Right kidney (tissue), 1 donor: ENCODE results near the gene CNTN5.

ENCODE experiments used
- DNase-seq: peaks from one replicate; pipeline ENCODE4 v3.0.0-alpha.2; 2016

CNTN5 gene

DNA sequence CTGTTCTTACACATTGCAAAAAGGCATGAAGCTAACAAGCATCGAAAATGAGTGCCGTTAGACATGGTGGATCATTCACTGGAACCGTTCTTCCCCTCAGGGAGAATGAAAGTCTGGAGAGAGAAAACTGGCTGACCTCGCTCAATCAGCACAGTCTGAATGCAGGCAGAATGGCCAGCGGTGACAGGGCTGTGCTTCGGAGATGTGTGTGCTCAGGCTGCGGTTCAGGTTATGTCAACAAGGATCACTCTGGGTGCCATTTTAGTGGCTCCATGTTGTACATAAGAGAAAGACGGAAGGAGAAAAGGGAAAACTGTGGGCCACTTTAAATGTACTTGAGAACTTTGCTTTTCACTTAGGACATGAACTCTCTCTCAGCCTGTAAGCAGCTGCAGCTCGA lies 916.6 kb downstream of the CNTN5 start:
- DNase-seq: no peak

- DNase-seq: no peak
Observed at GRCh38 chr11:99952816-99953215, 932.1 kb downstream of the CNTN5 start.

DNA sequence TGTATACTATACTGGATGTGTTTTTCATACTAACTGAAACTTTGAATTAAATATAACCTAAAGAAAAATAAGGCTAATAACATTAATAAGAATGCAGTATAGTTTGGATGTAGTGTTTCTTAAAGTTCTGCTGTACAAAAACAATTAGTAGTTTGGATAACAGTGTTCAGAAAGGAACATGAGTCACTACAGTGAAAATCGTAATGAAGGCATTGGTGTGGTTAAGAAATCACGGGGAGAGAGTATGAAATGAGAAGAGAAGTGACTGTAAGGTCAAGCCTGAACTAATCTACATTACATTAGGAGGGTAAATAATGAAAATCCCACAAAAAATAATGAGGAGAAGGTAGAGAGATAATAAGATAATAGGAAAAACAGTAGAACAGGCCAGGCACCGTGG lies 939.8 kb downstream of the CNTN5 start:
- no peak for DNase-seq

- no peak for DNase-seq
Observed at GRCh38 chr11:99968336-99968735, 947.6 kb downstream of the CNTN5 start.

GRCh38 chr11:99973993-99974392 lies 953.2 kb downstream of the CNTN5 start:
- no peak for DNase-seq

- no peak for DNase-seq
Observed at GRCh38 chr11:99979042-99979441, 958.3 kb downstream of the CNTN5 start.

DNA sequence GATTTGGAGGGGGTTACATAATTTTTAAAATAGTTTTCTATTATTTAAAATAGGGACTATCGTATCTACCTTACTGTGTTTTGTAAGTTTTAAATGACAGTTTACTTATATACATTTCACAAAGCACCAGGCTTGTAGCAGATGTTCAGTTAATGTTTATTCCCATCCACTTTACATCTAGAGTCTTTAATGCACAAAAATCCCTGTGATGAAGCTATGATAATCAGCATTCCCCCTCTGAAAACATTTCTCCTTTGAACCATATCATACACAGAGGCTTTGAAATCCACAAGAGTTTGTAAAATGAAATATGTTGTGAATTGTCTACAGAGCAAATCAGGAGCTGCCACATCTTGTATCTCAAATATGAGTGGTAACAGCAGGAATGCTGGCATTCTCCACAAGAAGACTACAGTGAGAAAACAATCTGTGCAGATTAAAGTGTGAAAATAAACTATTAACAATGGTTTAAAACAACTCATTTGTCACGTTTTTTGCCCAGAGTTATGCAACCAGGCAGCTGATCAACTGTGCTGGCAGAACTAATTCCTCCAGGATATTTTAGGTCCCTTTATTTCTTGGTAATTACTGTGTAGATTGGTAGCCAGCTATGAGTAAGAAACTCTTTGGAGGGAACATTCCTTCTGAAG lies 967.2 kb downstream of the CNTN5 start:
- no peak for DNase-seq

DNA sequence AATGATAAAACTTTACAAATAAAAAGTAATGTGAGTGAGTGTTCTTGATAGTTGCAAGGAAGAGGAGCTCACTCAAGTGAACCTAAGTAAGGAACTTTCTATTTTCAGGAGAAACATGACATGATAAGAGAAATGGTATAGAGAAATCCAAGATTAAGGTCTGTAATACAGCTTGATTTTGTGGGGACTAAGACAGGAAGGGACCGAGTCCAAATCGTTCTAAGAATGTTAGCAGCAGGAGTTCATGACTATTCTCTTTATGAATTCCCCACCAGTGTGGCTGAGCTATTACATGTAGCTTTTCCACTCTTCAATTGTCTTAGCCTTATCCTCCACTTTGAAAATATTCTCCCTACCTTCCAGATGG lies 967.7 kb downstream of the CNTN5 start:
- no peak for DNase-seq

DNA sequence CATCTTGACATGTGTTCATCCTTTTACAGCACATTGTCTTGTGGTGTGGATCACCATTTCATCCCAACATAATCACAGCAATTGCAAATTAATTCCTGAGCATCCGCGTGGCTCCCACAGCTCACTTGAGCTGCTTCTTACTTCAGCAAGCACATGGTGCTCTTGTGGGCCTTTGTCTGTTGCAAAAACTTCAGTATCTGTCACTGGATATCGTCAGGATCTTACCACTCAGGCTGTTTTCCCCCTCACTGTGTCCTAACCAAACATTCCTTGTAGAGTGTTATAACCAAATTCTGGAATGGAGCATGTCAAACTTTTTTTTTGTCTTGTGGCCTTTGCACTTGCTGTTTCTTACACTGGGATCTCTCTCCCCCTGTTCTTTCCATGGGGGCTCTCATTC lies 983.2 kb downstream of the CNTN5 start:
- no peak for DNase-seq

DNA sequence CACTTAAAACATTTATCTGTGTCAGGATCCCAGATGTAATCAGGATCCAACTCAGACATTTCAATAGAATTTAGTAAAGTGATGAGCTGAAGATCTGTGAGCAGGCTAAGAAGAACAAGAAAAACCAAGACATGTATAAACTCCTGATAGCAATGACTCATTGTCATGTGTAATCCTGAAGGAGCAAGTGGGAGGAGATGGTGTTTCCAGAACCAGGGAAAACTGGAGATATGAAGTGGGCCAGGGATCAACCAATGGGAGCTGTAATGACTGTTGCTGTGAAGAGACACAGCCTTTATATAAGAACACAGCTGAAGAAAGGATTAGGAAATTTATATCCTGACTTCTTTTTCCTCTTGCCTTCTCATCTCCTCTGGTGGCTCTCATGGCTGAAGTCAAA lies 983.8 kb downstream of the CNTN5 start:
- no peak for DNase-seq

- DNase-seq: no peak
Observed at GRCh38 chr11:100008417-100008816, 987.7 kb downstream of the CNTN5 start.

DNA sequence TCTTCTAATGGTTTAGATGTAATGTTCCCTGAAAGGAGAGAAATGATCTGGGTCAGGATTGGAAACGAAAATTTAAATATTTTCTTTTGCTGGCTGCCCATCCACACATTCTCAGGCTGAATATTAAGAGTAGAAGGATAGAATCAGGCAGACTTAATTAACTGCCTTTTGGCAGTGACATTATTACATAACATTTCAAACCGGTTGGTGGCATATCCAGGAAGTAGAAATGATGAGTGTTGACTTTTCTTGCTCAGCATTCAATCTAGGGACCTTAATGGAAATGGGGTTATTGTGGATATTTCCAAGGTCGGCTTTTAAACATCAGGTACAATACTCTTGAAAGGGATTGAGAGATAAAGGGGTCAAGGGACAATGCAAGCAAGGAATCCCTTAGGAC lies 989.0 kb downstream of the CNTN5 start:
- no peak for DNase-seq

GRCh38 chr11:100010393-100010792 lies 989.6 kb downstream of the CNTN5 start:
- DNase-seq: no peak

DNA sequence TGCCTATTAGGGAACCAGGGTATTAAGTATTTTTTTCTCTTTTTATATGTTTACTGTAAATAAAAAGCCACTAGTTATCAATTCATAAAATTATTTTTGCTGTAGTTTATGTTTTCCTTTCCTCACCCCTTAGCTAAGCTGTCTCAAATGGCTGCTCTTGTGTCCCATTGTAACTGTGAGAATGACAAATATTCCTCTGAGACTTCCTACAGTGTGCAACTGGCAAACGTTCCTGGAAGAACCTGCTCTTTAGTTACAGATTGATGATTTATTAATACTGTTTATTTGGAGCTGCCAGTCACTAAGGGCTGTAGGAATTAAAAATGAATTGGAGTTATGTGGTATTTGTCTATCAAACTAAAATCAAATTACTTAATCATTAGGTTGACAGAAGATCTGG lies 990.9 kb downstream of the CNTN5 start:
- no peak for DNase-seq

DNA sequence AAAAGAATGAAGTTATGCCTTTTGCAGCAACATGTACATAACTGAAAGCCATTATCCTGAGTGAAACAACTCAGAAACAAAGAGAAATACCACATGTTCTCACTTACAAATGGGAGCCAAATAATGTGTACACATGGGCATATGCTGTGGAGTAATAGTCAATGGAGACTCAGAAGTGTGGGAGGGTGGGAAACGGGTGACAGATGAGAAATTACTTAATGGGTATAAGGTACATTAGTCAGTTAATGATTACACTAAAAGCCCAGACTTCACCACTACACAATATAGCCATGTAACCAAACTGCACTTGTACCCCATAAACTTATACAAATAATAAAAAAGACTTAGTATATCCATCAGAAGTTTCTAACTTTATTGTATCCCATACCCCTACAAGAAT lies 992.3 kb downstream of the CNTN5 start:
- DNase-seq: no peak

DNA sequence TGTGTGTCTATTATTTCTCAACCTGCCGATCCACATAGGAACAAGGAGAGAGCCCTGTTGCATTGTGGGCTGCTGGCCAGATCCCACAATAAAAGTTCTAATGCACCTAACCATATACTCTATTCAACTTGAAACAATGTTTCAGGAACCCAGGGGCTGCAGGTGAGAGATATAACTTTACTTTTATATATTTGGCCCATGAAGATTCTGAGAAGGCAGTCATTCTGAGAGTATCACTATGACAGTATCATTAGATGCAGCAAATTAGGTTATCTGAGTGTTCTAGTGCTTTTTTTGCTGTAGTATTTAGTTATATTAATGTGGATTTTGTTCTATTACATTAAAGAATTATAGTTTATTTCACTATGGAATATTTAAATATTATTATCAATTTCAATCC lies 1011.2 kb downstream of the CNTN5 start:
- DNase-seq: no peak

DNA sequence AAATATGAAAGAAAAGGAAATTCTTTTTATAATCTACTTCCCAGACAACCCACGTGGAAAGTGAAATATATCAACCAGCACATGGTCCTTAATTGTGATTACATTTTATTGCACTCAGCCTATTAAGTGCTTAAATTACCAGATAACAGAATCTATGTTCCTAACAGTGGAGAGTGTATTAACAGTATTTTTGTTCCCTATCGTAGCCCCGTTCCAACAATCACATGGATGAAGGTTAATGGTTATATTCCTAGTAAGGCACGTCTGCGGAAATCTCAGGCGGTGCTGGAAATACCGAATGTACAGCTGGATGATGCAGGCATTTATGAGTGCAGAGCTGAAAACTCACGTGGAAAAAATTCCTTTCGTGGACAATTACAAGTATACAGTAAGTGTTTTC lies 1040.3 kb downstream of the CNTN5 start:
- DNase-seq: no peak

GRCh38 chr11:100066399-100066798 lies 1045.7 kb downstream of the CNTN5 start:
- no peak for DNase-seq

DNA sequence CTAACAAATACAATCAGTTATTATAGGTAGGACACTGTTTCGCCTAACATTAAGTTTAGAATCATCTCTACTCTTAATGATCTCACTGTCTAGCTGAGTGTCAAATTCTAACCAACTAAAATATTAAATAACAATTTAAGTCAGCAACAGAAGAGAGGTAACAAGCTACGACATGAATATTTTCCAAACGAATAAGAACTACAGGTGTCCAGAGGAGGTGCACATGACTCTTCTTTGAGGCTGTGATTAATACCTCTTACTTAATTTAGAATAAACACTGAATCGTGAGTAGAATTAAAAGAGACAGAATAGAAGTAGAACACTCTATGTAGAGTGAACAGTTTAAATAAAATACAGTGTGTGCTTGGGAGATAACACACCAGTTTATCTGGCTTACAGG lies 1047.4 kb downstream of the CNTN5 start:
- no peak for DNase-seq

DNA sequence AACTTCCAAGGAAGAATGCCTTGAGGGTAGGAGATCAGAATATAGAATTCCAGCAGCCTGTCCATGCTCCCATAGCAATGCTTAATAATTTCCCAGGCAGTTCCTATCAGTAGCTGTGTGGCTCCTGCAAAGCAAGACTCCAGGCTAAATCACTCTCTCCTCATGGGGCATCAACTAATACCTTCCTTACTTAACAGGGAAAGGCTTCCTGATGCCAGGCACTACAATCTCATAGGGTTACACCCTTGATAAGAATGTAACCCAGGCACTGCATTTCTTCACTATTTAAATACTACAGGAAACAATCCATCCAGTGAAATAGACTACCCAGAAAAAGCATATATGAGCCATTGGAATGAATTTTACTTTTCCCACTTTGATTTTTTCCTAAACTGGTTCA lies 1051.4 kb downstream of the CNTN5 start:
- DNase-seq: no peak

DNA sequence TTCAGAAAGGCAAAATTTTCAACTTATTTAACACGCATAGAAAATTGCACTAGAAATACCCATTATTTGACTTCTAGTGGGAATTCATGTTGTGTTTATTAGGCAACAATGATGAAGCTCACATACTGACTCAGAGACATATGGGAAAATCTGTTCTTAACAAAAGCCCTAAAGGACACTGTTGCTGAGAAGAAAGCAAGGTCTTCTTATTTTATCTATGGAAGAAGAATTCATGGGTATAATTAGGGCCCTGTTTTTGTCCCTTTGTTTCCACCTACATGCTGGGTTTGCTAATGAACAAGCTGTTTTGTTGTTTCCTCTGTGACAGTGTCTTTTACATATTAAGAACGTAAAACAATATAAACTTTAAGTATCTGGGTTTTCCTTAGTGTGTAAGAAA lies 1059.6 kb downstream of the CNTN5 start:
- DNase-seq: no peak

- no peak for DNase-seq
Observed at GRCh38 chr11:100080821-100081220, 1060.1 kb downstream of the CNTN5 start.

DNA sequence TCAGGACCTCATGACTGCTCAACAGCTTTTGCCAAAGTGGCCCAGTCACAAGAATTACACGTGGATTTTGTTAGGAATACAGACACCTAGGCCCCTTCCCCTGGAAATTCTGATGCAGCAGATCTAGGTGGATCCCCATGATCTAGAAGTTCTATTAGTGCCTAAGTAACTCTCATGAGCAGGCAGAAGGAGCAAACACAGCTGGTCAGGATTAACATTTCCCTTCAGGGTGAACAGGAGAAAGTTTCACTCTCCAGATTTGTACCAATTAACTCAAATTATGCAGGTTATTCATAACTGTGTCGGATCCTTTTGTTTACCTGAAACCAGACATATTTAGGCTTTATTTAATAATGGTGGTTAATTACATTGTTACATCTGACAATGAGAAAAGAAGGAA lies 1072.9 kb downstream of the CNTN5 start:
- no peak for DNase-seq

DNA sequence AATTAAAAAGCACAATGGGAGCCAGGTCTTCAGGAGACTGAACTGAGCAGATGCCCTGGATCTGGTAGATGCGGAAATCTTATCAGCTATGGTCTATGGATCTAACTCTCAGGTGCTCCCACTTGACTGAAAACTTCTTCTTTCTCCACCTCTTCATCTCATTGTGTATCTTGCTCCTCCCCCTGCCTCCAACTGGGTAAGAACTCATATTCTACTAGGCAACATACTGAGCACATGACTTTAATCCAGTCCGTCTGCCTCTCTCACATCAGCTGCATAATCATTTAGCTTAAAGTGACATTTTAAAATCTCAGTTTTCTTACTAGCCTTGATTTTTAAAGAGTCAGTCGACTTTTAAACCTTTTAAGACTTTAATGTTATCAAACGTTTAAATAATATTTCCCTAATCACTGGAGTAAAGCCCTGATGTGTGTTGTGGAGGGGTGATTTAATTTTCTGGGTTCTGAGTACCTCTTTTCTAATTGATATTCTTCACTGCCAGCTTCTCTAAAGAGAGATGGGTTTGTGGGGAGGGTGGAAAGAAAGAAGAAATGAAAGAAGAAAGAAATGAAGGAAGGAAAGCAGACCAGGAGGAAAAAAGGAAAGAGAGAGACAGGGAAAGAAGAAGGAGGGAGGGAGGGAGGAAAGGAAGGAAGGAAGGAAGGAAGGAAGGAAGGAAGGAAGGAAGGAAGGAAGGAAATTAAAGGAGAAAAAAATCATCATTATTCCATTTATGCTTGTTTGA lies 1073.5 kb downstream of the CNTN5 start:
- no peak for DNase-seq

DNA sequence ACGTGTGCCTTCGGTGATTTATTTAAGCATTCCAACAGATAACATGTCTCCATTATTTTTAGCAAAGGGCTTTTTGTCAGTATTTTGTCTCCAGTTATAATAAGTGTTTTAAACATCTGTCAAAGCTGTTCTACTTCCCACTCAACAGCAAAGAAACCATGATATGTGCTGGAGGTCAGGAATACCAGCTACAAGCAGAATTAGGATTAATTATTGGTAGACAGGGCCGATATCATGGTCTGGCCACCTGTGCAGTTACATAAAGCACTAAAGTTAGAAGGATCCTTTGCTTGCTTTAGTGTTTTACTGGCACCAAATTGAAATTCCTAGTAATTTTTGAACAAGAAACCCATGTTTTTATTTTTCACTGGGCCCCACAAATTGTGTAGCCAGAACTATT lies 1075.1 kb downstream of the CNTN5 start:
- DNase-seq: no peak
